HG02840 (cell line): ENCODE measurements around the gene PDK1.

ENCODE experiments used
- ATAC-seq: cut with Tn5 transposase; IDR thresholded peaks from one replicate; pipeline ENCODE4 v1.9.1; 2021; ENCODE audit warnings: mild to moderate bottlenecking, moderate library complexity, moderate number of reproducible peaks; ENCODE audit not compliant: unreplicated experiment, low FRiP score

The PDK1 gene

DNA sequence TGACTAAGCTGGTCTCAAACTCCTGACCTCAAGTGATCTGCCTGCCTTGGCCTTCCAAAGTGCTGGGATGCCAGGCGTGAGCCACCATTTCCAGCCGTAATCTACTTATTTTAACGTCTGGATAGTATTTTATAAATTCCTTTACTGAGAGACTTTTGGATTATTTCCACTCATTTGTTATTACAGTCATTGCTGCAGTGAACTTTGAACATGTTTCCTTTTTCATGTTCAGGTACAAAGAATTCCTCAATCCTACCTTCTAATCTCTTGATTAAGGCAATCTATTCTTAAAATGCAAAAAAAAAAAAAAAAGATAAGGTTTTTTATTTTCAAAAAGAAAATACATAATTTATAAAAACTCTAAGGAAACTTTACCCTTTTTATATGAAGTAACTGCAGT lies 78.6 kb downstream of the PDK1 start:
- no peak for ATAC-seq

- ATAC-seq, result no peak
Observed at GRCh38 chr2:172635548-172635947, 79.7 kb downstream of the PDK1 start.

DNA sequence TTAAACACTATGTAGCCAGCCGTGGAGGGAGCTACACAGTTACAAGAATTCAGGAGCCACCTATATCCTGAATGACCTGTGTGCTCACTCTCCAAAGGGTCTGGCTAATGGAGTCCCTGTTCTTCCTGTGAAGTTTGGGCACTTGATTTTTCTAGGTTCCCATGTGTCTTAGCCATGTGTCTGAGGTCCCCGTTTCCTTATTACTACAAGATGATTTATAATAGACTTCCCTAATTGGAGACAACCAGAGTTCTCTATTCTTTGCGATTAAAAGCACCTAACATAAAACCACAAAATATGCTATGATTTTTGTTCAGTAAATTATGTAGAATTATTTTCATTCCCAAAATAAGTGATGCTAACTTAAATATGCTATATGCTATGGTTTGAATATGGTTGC lies 83.4 kb downstream of the PDK1 start:
- ATAC-seq, result no peak

DNA sequence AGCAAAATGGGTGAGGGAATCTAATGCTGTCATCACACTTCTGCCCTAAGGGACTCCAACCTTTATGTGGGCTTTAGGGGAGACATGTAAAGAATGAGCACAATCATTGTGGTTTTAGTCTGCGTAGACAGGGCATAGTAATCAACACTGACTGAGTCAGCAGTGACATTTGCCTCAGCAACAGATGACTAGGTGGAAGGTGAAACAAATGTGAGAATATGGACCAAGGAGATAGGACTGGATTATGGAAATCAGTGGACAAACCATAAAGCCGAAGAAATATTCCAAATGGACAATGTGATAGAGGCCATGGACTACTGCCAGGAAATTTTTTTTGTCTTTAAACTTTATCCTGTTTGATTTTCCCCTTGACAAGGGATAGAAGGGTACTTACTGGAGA lies 83.9 kb downstream of the PDK1 start:
- ATAC-seq, result no peak

GRCh38 chr2:172640389-172640788 lies 84.5 kb downstream of the PDK1 start:
- no peak for ATAC-seq

DNA sequence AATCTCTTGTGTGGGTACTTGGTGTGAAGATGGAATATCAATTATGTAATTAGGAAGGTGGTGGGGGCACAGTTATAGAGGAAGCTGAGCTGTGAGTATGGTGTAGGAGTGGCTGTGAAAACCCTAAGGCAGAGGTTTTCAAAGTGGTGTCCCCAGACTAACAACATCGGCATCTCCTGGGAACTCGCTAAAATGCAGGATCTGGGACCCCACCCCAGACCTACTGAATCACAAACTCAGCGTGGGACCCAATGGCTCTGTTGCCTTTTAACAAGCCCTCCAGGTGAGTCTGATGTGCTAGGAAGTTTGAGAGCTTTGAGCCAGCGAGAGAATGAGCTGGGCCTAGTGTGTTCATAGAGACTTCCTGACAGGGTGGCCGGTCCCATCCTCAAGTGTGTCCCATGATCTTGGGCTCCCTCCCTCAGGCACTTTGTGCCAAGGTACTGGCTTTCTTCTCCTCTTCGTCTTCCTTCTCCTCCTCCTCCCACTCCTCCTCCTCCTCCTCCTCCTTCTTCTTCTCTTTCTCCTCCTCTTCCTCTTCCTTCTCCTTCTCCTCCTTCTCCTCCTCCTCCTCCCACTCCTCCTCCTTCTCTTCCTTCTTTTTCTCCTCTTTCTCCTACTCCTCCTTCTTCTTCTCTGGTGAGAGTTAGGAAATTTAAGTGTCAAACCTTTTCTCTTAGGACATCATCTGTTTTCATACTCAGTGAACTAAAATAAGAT lies 86.6 kb downstream of the PDK1 start:
- ATAC-seq, result no peak

- no peak for ATAC-seq
Observed at GRCh38 chr2:172643142-172643541, 87.3 kb downstream of the PDK1 start.

DNA sequence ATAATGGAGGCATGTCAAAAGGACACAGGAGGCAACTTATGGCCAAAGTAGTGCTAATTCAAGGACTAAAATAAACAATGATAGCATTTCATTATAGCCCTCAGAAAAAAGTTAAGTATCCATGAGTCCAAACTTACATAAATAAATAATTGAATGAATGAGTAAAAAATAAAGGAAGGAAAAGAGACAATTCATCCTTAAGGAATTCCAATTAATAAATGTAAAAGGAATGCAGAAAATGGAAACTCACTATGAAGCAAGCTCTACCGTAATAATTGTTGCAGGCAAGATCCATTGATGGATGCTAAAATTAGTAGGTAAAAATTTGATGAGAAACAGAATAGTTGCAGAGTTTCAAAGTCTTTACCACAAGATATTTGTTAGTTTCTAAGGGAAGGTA lies 91.5 kb downstream of the PDK1 start:
- no peak for ATAC-seq

DNA sequence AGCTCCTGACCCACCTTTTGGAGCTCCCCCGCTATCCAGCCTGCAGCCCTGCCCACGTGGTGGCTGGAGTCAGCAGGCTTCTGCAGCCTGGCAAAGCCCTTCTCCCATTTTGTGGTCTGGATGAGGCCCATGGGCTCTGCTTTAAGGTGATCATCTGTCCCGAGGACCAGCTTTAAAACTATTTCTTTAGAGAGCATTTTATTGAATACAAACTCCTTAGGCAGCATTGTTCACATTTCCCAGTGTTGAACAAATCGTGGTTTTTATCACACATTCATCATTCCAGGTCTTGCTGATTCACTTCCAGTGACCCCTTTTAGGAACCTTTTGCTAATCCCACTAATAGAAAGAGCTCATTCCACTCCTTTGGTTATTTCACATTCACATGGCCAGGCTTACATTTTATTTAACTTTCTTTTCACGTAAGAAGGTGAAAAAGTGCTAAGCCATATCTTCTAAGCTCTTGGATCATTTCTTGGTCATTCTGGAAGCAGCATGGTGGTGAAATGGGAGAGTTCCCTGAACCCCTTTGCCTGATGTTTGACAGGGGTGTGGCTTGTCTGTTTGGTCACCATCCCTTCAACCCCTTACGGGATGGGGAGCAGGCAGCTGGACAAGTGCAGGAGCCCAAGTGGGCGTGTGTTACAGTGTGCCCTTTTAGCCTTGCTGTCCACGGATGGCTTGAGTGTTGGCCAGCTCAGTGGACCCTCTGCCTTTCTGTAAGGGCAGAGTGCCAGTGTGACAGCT lies 99.4 kb downstream of the PDK1 start:
- no peak for ATAC-seq

- ATAC-seq, result no peak
Observed at GRCh38 chr2:172655838-172656573, 100.1 kb downstream of the PDK1 start.
